C4-2B (cell line): ENCODE measurements around the gene HDAC7.

Experiments
- CTCF ChIP-seq: fragments of 450-650 bp; conservative IDR thresholded peaks from 2 replicates; pipeline ENCODE4 v1.5.1; 2017; ENCODE audit warnings: mild to moderate bottlenecking
- ZFX ChIP-seq: fragments of 450-650 bp; IDR thresholded peaks from 2 replicates; pipeline ENCODE4 v1.6.1; 2017

- TF ChIP-seq CTCF (peak; percentile 91), ZFX (no peak)
Measured at GRCh38 chr12:47837190-47838171, 17.8 kb upstream of the HDAC7 start.
